ENCODE measurements around the gene IFT43.
"Not testable (repeated sequence)": the region's sequence is repeated elsewhere in the genome, so short reads cannot be mapped to it uniquely, and the experiment has no call there.

Gene IFT43

GRCh38 chr14:75981426-75982265 lies 3.9 kb upstream of the IFT43 start, which contains the start of gene TGFB3:
TSS of gene TGFB3 (minus strand) at chr14:75981995. CDS start at chr14:75980893, 1,102 bp downstream.
- peak; percentile 95 for DNase-seq

GRCh38 chr14:75982266-75983018 lies 3.1 kb upstream of the IFT43 start:
- DNase-seq, result peak; percentile 81

- no peak for DNase-seq
Measured at GRCh38 chr14:75983019-75983358, 2.6 kb upstream of the IFT43 start.

GRCh38 chr14:75984674-75985073 lies 889 bp upstream of the IFT43 start:
- no peak for DNase-seq

GRCh38 chr14:75986439-75986765 lies 839 bp downstream of the IFT43 start:
- no peak for DNase-seq

GRCh38 chr14:75987201-75987970 lies 1.8 kb downstream of the IFT43 start:
- DNase-seq, result no peak

- DNase-seq, result peak; percentile 50
Measured at GRCh38 chr14:75989134-75989533, 3.6 kb downstream of the IFT43 start.

GRCh38 chr14:75990297-75990696 lies 4.7 kb downstream of the IFT43 start:
- no peak for DNase-seq

GRCh38 chr14:75991753-75992152 lies 6.2 kb downstream of the IFT43 start:
- no peak for DNase-seq

- DNase-seq, result no peak
Measured at GRCh38 chr14:75993567-75994041, 8.0 kb downstream of the IFT43 start.

- DNase-seq, result peak; percentile 43
Measured at GRCh38 chr14:75995372-75996041, 9.9 kb downstream of the IFT43 start.

- no peak for DNase-seq
Measured at GRCh38 chr14:75996488-75996887, 10.9 kb downstream of the IFT43 start.

- no peak for DNase-seq
Measured at GRCh38 chr14:75999511-76000190, 14.1 kb downstream of the IFT43 start.

GRCh38 chr14:76002383-76002782 lies 16.8 kb downstream of the IFT43 start:
- no peak for DNase-seq

- no peak for DNase-seq
Measured at GRCh38 chr14:76006253-76006652, 20.7 kb downstream of the IFT43 start.

- no peak for DNase-seq
Measured at GRCh38 chr14:76007379-76007778, 21.8 kb downstream of the IFT43 start.

GRCh38 chr14:76007852-76008251 lies 22.3 kb downstream of the IFT43 start:
- peak; percentile 34 for DNase-seq

- DNase-seq, result not testable (repeated sequence)
Measured at GRCh38 chr14:76009627-76010026, 24.1 kb downstream of the IFT43 start.

GRCh38 chr14:76011930-76012329 lies 26.4 kb downstream of the IFT43 start:
- no peak for DNase-seq

GRCh38 chr14:76012354-76012753 lies 26.8 kb downstream of the IFT43 start:
- no peak for DNase-seq

- no peak for DNase-seq
Measured at GRCh38 chr14:76015191-76015590, 29.6 kb downstream of the IFT43 start.

GRCh38 chr14:76015668-76016067 lies 30.1 kb downstream of the IFT43 start:
- no peak for DNase-seq

Measured in fibroblast of skin of right quadriceps (primary cell).